ENCODE data around the gene KLHDC8B.

KLHDC8B gene

DNA sequence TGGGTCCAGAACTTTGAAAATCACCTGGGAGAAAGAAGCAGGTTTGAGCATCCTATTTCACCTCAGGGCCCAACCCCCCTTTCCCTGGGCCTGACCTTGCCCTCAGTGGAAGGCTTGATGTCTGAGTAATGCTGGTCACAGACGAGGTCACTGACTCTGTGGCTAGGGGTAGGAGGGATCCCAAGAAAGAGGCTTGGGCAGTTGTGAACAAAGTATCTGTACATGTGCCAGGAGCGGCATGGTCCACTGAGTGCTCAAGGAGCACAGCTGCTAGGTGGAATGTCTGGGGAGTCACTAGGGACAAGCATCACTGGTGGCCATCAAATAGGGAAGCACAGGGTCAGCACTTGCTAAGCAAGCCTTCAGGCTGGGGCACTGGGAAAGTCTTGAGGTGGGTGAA lies 12.6 kb upstream of the KLHDC8B start:
- DNase-seq (ENCODE audit: low spot score): no peak

DNA sequence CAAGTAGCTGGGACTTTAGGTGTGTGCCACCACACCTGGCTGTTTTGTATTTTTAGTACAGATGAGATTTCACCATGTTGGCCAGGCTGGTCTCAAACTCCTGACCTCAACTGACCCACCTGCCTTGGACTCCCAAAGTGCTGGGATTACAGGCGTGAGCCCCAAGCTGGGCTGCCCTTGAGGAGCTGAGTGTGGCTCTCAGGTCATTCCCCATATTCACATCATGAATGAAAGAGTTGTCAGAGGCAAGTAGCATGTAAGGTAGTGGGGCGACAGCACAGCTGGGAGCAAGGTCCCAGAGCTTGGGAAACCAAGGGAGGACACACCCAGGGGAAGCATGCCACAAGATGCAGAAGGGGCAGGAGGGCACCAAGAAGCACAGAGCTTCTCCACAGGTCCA lies 10.2 kb upstream of the KLHDC8B start:
- no peak for DNase-seq (ENCODE audit: low spot score)

DNA sequence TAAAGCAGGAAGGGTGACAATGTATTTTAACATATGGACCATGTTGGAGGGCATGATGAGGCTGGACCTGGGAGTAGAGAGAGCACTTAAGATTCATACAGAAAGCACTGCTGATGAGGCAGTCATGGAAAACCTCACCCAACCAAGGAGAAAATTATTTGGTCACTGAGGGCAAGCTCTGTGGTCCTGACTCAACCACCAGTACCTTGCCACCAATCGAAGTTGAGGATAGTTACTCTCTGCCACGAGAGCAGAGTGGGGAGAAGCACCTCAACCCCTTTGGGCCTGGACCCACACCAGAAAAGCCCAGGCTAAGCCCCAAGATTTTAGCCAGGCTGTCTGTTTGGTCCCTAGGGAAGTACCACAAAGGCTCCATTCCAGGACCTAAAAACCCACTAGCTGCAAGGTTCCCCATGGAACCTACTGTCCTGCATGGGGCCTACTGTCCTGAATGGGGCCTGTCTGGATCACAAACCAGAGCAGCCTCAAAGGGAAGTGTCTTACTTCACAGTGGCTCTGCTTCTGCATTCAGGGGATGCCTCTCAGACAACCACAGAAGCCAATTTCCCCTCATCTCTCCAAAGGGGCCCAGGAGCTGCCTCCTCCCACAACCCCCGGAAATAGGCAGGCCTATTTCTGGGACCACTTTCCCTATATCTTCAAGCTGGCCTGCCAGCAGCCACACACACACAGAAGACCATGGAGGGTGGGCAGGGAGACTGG lies 9.4 kb upstream of the KLHDC8B start:
- no peak for DNase-seq (ENCODE audit: low spot score)

DNA sequence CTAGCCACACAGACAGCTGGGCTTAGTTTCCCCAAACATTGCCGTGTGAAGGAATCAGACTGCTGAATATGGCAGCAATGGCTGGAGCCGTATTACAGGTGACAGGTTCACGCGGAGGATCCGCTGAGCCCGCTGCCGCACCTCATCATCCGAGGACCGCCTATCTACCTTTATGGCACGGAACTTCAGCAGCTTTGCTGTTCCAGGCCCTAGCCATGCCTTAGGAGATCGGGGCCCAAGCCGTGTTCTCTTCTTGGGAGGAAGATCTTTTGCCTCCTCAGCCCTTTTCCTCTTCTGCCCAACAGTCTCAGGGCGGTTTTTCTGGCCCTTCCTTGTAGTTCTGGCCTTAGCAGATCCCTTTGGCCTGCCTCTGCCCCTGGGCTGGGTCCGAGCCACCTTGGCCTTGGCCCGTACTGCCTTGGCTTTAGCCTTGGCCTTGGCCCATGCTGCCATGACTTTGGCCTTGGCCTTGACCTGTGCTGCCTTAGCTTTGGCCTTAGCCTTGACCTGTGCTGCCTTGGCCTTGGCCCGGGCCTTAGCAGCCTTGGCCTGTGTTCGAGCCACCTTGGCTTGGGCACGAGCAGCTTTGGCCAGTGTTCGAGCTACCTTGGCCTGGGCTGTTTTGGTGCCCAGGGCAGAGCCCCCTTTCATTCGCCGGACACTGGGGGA lies 8.5 kb upstream of the KLHDC8B start:
- DNase-seq (ENCODE audit: low spot score): no peak

DNA sequence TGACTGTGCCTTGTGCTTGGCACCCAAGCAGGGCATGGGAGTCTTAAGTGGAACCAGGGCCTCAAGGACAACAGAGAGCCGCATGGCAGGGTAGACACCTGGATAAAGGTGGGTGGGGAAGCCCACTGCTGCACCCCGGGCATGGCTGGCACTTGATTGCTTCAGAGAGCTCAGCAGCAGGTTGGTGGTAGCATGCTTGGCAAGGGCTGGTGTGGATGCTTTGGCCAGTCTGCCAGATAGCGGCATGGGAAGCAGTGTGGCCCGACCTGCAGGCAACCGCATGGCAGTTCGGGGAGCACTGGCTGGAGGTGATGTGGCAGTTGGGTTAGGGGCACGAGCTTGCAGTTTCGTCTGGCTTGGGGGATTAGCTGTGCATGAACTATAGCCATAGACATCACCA lies 7.8 kb upstream of the KLHDC8B start:
- no peak for DNase-seq (ENCODE audit: low spot score)

DNA sequence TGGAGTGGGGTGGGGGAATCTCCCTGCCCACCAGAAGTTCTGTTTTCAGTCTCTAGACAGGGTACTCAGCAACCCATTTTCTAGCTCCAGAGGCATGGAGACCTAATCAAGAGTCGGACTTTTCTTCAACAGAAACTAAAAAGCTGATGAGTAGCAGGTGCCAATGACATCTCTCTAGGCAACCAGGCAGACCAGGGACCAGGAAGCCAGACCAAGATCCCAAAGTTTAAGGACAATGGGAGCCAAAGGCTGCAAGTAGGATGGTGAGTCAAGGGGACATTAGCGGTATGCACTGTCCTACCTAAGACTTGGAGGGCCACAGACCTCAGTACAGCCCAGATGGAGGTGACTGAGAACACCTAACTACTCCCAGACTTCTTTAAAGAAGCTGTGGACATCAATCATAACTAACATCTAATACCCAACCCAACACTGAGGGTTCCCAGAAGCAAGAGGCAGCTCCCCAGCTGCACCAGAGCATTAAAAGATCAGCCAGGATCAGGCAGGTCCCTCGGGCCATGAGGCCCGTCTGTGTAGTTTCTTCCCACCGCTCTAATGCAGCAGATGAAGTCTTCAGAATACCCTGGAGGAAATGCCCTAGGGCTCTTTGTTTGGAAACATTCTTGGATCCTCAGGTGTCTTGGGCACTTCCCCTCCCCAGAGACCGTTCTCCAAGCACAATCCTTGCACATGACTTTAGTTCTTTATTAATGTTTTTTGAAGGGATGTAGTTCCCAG lies 6.2 kb upstream of the KLHDC8B start:
- DNase-seq (ENCODE audit: low spot score): no peak

DNA sequence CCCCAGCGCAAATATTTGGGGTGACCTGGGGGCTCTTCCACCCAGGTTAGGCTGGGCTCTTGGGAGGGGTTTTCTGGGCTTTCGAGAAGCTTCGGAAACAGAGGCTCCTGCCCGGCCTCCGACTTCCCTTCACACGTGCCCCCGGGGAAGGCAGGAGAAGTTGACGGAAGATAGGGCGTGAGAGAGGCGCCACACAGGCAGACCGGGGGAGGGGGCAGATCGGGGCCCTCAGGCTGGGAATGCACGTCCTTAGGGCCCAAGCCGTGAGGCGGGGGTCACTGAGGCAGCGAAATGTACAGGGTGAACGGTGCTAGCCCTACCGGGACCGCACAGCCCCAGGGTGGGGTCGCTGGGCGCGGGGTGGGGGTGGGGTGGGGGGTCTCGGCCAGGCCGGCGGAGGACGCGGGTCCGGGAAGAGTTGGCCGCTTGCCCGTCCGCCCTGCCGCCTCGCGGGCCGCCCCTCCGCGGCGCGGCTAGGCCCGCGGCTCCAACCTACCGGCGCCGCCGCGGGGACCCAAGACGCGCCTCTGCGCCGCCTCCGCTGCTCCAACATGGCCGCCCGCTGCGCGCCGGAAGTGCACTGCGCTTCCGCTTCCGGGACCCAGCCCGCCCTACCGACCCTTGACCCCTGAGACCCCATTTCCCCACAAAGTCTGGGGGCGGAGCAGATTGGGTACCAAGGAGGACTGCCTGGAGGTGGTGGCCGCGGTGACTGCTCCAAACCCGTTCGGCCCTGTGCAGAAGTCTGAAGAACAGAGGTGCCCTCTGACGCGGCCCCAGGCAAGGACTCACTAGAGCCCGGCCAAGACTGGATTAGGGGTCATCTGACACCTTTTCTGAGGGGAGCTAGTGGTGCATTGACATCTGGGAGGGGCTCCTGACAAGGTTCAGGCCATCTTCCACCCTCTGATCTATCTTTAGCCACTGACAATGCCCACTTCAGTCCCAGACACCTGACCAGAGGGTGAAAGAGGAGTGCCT lies 5.3 kb upstream of the KLHDC8B start, which contains the start of gene CCDC71:
CCDC71 (minus strand) TSS at position 561 of the 981 bp plus-strand sequence. CDS start 2,123 bp downstream, outside the sequence.
- DNase-seq (ENCODE audit: low spot score): peak; percentile 87

DNA sequence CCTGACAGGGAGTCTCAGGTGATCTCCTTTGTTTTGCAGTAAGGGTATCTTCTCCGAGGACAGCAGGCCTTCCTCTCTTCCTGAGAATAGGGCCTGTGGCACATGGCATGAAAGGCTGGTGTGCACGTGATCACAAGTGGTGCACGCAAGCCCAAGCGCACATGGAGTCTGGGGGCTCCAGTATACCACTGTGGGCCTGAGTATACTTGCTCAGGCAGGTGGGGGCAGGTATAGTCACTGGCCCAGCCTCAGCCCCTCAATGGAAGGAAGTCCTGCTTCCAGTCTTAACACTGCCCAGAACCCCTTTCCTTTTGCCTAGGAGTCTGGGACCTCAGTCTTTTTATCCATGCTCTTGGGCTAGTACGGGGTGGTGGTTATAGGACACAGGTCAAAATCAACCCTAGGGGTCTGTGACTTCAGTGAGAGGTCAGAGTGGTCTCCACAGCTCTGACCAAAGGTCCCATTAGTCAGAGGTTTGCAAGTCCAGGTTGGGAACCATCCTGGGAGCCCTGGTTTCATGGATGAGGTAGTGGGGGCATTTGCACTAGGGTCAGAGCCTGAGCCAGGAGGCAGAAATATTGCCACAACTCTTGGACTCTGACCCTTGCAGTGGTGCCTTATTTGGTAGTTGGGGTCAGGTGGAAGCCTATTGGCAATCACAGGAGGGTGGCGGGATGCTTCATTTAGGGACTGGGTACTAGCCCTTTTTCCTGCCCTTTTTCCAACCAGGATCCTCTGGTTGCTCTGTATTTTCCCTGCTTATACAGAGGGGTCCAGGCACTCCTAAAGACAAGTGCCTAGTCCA lies 4.4 kb upstream of the KLHDC8B start:
- DNase-seq (ENCODE audit: low spot score): no peak

DNA sequence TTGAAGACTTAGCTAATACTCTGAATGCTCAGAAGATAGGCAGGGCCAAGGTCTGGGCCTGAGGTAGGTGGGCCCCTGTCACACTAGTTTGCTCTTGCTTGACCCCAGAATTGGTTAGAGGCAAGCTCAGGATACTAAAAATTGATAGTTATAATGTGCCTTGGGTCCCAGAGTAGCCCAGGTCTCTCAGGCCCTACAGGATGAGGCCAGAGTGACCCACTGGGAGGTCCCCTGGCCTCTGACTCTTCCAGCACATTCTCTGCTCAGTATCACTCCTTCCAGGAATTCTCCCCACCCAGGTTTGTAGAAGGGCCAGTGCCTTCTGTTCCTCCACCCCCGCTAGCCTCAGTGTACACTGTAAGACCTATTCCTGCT lies 667 bp upstream of the KLHDC8B start:
- no peak for DNase-seq (ENCODE audit: low spot score)

DNA sequence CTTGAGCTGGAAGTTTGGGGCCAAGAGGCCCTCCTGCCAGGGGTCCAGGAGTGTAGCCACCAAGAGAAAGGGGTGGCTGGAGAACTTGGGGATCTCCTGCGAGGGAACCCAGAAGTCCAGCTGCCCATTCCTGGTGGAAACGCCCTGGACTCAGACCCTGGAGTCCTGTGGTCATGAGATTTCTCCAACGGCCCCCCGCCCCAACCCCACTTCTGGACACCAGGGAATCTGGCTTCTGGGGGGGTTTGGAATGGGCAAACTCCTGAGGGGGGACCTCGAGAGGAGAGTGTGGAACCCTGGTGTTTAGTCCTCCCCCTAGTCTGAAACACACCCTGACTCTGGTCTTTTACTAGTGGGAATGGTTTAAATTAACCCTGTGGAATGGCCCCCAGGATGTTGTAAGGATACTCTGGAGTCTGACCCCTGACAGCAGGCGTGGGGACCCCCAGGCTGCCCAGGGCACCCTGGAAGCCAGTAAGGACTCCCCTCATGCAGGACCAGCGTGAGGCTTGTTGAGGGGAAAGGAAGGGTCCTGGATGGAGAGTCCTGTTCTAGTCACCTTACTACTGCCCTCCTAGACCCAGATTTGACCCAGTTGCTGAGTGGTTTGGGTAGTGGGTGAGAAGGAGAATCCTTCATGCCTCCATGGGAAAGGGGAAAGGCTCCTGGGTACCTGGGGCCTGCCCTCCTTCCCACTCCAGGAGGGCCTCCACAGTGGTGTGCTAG lies 540 bp downstream of the KLHDC8B start:
- DNase-seq (ENCODE audit: low spot score): no peak

DNA sequence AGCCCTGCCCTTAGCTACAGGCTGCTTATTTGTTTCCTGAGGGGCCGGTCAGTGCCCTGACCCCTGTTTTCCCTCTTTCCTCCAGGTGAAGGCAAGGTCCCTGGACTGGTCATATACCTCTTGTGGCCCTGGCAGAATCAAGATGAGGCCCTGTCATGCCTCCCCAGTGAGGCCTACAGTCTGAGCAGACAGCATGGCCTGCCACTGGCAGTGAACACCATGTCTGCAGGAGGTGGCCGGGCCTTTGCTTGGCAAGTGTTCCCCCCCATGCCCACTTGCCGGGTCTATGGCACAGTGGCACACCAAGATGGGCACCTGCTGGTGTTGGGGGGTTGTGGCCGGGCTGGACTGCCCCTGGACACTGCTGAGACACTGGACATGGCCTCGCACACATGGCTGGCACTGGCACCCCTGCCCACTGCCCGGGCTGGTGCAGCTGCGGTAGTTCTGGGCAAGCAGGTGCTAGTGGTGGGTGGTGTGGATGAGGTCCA lies 1.2 kb downstream of the KLHDC8B start:
- no peak for DNase-seq (ENCODE audit: low spot score)

DNA sequence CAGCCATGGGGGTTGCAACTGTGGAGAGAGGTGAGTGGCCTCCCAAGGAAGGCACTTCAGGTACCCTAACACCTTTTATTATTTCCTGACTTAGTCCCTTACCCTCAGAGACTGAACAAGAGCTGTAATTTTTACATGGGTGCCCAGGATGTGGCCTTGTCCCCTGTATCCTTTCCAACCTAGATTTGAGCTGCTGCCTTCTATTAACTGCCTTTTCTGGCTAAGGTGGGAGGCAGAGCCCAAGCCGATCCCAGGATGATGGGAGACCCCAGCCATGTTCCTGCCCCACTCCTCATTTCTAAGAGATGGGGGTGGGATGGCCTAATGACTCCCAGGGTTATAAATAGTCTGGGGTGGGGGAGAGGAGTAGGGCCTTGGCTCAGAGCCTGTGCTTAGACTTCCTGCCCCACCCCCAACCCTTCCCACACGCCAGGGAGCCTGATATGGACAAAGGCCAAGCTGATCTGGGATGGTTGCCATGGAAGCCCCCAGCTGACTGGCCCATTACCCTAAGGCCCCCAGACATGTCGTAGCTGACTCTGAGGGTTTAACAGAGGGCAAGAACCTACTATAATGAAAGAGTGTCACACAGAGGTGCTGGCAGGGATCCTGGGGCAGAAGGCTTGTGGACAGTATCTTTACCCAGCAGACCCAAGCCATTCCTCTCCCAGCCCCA lies 1.9 kb downstream of the KLHDC8B start:
- DNase-seq (ENCODE audit: low spot score): no peak

DNA sequence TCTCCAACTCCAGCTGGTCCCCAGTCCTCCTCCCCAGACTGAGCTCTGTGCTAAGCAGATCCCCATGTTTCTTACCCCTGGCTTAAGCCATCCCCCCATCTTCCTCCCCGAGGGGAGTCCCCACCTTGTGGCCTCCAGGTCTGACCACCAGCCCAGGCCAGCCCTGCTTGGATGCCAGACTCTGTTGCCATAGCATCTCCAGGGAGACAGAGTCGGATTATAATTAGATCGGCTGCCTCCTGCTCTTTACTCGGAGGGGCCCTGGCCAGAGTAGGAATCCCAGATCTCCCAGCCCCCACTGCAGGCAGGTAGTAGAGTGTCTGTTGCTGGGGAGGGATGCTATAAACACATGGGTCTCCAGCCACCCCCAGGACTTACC lies 2.4 kb downstream of the KLHDC8B start:
- DNase-seq (ENCODE audit: low spot score): no peak

DNA sequence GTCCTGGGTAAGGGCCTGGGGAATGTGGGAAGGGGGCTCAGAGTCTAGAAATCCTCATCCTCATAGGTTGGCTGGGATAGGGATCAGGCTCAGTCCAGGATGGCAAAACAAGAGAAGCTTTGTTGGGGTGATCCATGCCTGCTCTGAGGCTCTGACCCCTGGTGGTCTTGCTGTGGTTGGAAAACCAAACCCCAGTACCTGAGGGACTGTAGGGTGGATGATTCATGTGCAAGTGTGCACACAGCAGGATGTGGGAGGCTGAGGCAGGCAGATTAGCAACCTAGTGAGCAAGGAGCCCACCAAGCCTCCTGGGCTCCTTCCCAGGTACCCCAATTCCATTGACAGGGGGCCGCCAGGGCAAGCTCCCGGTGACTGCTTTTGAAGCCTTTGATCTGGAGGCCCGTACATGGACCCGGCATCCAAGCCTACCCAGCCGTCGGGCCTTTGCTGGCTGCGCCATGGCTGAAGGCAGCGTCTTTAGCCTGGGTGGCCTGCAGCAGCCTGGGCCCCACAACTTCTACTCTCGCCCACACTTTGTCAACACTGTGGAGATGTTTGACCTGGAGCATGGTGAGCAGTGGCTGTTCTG lies 3.1 kb downstream of the KLHDC8B start:
- DNase-seq (ENCODE audit: low spot score): no peak

DNA sequence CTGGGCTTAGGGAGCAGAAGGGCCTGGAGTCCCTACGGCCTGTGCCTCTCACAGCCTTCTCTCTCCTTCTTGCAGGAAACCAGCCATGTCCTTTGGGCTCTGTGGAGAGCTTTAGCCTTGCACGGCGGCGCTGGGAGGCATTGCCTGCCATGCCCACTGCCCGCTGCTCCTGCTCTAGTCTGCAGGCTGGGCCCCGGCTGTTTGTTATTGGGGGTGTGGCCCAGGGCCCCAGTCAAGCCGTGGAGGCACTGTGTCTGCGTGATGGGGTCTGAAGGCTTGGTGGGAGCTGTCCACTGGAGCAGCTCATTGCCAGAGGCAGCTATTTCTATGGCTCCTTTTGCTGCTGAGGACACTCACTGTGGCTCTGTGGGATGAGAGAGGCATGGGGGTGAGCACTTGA lies 4.1 kb downstream of the KLHDC8B start:
- DNase-seq (ENCODE audit: low spot score): no peak

DNA sequence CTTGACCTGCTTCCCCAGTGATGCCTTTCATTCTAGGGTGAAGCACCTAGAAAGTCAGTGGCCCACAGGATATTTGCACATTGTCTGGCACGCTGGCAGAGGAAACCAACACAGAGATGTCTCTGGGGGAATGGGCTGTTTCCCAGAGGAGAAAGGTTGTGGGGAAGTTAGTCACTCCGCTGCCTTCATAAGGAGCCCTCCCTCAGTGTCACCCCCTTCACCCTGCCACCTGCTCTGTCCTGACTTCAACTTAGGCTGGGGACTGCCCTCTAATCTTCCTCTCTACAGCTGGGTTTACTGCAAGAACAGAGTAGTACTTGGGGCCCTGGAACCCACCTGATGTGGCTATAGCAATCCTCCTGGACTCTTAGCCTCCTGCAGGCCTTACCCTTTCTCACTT lies 5.7 kb downstream of the KLHDC8B start:
- DNase-seq (ENCODE audit: low spot score): no peak

DNA sequence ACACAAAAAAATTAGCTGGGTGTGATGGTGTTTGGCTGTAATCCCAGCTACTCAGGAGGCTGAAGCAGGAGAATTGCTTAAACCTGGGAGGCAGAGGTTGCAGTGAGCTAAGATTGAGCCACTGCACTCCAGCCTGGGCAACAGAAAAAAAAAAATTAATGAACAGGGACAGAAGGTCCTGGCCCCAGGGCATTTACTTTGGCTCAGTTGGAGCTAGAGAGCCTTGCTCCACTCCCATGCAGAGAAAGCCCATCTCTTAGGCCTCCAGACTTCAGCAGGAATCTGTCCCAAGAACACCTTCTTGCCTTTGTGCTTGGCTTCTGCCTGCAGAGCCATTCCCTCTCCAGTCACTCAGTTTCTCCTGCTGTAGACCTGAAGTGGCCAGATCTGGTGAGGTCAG lies 8.7 kb downstream of the KLHDC8B start:
- no peak for DNase-seq (ENCODE audit: low spot score)

DNA sequence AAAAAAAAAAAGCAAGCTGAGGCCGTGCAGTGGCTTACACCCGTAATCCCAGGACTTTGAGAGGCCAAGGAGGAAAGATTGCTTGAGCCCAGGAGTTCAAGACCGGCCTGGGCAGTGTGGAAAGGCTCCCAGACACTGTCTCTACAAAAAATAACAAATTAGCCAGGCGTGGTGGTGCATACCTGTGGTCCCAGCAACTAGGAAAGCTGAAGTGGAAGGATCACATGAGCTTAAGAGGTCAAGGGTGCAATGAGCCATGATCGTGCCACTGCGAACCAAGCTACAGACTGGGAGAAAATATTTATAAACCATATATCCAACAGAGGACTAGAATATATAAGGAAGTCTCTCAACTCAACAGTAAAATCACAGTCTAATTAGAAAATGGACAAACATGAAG lies 10.0 kb downstream of the KLHDC8B start:
- DNase-seq (ENCODE audit: low spot score): no peak

DNA sequence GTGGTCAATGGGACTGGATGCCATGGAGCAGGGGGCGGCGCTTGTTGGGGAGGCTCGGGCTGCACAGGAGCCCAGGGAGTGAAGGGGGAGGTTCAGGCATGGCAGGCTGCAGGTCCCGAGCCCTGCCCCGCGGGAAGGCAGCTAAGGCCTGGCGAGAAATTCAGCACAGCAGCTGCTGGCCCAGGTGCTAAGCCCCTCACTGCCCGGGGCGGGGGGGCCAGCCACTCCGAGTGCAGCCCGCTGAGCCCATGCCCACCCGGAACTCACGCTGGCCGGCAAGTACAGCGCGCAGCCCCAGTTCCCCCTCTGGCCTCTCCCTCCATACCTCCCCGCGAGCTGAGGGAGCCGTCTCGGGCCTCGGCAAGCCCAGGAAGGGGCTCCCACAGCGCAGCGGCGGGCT lies 11.3 kb downstream of the KLHDC8B start:
- DNase-seq (ENCODE audit: low spot score): no peak

Measured in germinal center (tissue), 1 donor.